ENCODE results near the gene SSX2IP. TPM values are rescaled to one million over a fixed set of nuclear protein-coding genes. Genes with fewer than 3 reads are reported as not detected.

The SSX2IP gene
- polyA plus RNA-seq, 3 donors: 0.85 to 2.8 (median 2.2) TPM

DNA sequence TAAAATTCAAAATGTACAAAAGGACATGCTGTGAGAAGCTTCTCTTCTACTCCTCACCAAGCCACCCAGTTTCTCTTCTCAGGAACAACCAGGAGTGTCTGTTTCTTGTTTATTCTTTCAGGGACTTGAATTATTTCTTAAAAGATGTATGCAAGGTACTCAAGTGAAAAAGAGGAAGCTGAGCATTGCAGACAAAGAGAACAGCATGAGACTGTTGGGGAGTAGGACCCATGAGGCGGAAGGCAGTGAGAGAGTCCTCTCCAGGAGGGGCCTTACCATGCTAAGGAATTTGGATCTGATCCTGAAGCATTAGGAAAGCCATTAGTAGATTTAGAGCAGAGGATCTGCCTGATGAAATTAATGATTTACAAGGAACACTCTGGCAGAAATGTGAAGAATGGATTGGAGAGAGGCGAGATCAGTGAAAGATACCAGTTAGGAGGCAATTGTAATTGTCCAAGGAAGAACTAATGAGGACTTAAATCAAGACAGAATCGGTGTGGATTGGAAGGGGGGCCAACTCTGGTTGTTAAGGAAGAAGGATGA is 14.7 kb upstream of the SSX2IP start:
- H3K27ac ChIP-seq (ENCODE audit: low read depth in 1 of 2, low read length in 2 of 2): no peak overlapping the region
- 63% methylated on average over 2 of the region's 3 CpGs for WGBS (ENCODE audit: insufficient coverage)
- no peaks in the 10 kb centered on the region for H3K36me3 ChIP-seq (replicated peaks in 1 of 2; ENCODE audit: control insufficient read depth in 1 of 2, insufficient read depth in 2 of 2, low read length in 2 of 2)
- TF ChIP-seq, protein P1, sequence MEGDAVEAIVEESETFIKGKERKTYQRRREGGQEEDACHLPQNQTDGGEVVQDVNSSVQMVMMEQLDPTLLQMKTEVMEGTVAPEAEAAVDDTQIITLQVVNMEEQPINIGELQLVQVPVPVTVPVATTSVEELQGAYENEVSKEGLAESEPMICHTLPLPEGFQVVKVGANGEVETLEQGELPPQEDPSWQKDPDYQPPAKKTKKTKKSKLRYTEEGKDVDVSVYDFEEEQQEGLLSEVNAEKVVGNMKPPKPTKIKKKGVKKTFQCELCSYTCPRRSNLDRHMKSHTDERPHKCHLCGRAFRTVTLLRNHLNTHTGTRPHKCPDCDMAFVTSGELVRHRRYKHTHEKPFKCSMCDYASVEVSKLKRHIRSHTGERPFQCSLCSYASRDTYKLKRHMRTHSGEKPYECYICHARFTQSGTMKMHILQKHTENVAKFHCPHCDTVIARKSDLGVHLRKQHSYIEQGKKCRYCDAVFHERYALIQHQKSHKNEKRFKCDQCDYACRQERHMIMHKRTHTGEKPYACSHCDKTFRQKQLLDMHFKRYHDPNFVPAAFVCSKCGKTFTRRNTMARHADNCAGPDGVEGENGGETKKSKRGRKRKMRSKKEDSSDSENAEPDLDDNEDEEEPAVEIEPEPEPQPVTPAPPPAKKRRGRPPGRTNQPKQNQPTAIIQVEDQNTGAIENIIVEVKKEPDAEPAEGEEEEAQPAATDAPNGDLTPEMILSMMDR (IDR thresholded peaks at IDR 0.05): no peak
- no peak overlapping the region for H3K4me3 ChIP-seq (replicated peaks in 1 of 3; ENCODE audit: low read depth in 2 of 3, low read length in 3 of 3)
- no peaks in the 10 kb centered on the region for H4K20me1 ChIP-seq (ENCODE audit: insufficient read depth, low read length)
- H3K36me3 Mint-ChIP-seq: no peaks in the 10 kb centered on the region
- no peaks in the 10 kb centered on the region for H3K9me3 ChIP-seq (replicated peaks in 1 of 2; ENCODE audit: control insufficient read depth in 1 of 2, insufficient read depth in 1 of 2, low read length in 2 of 2)
- peaks cover 4 to 5% of the 10 kb centered on the region in 2 donors for H3K4me1 ChIP-seq (ENCODE audit: control insufficient read depth in 1 of 2, insufficient read depth in 2 of 2, low read length in 2 of 2)
- no peak overlapping the region for H3K27ac Mint-ChIP-seq
- no peak overlapping the region for H3K9ac ChIP-seq (ENCODE audit: insufficient read depth, low read length, poor library complexity, severe bottlenecking)
- intact Hi-C loops (cut with micrococcal nuclease): no loop called here
- no peaks in the 10 kb centered on the region for H3K27me3 ChIP-seq (ENCODE audit: control insufficient read depth in 2 of 2, insufficient read depth in 2 of 2, low read length in 2 of 2)
- no peak overlapping the region for H2AFZ ChIP-seq (ENCODE audit: insufficient read depth, low read depth, low read length, poor library complexity, severe bottlenecking)
- DNase-seq: peak in 2 of 3 donors; percentile 18 to 23
- no peaks in the 10 kb centered on the region for H3K27me3 Mint-ChIP-seq (ENCODE audit: low read depth in 3 of 3)
- no peak overlapping the region for H3K4me2 ChIP-seq (replicated peaks; ENCODE audit: extremely low read depth, low read length, poor library complexity, severe bottlenecking)
- peaks cover 10% of the 10 kb centered on the region for H3K4me1 Mint-ChIP-seq
- no peaks in the 10 kb centered on the region for H3K79me2 ChIP-seq (ENCODE audit: insufficient read depth, low read length)
- no peak overlapping the region for H3K4me3 Mint-ChIP-seq
- H3K9me3 Mint-ChIP-seq: no peaks in the 10 kb centered on the region

DNA sequence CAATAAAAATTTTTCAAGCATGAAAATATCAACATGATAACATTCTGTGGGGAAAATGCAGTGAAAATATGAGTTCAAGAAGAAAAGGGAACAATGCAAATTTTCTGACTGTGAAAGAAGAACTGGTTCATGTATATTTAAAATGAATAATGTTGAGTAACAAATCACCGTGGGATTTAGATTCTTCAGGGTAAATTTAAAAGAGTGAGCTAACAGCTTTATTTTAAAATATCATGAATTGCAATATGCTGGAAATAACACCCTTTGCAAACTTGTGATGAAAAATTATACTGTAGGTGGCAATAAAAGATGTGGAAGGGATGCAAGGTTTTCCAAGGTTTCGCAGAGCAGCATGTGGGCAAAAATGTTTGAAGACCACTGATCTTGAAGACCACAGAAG is 13.2 kb upstream of the SSX2IP start:
- Mint-ChIP-seq H3K27ac (no peak overlapping the region), H3K4me3 (no peak overlapping the region), H3K27me3 (ENCODE audit: low read depth in 3 of 3) (no peaks in the 10 kb centered on the region), H3K36me3 (no peaks in the 10 kb centered on the region), H3K4me1 (peaks cover 16% of the 10 kb centered on the region), H3K9me3 (no peaks in the 10 kb centered on the region)
- DNase-seq: no peak
- TF ChIP-seq, protein P1 (IDR thresholded peaks at IDR 0.05): no peak
- WGBS (ENCODE audit: insufficient coverage): no CpG with 5 or more reads among the region's 2 CpGs
- H3K27ac ChIP-seq (ENCODE audit: low read depth in 1 of 2, low read length in 2 of 2): no peak overlapping the region
- no peak overlapping the region for H2AFZ ChIP-seq (ENCODE audit: insufficient read depth, low read depth, low read length, poor library complexity, severe bottlenecking)
- H3K9ac ChIP-seq (ENCODE audit: insufficient read depth, low read length, poor library complexity, severe bottlenecking): no peak overlapping the region
- no peaks in the 10 kb centered on the region for H3K27me3 ChIP-seq (ENCODE audit: control insufficient read depth in 2 of 2, insufficient read depth in 2 of 2, low read length in 2 of 2)
- intact Hi-C loops (cut with micrococcal nuclease): no loop called here
- H3K79me2 ChIP-seq (ENCODE audit: insufficient read depth, low read length): no peaks in the 10 kb centered on the region
- peaks cover 4 to 13% of the 10 kb centered on the region in 2 donors for H3K4me1 ChIP-seq (ENCODE audit: control insufficient read depth in 1 of 2, insufficient read depth in 2 of 2, low read length in 2 of 2)
- H3K4me3 ChIP-seq (replicated peaks in 1 of 3; ENCODE audit: low read depth in 2 of 3, low read length in 3 of 3): no peak overlapping the region
- H3K36me3 ChIP-seq (replicated peaks in 1 of 2; ENCODE audit: control insufficient read depth in 1 of 2, insufficient read depth in 2 of 2, low read length in 2 of 2): no peaks in the 10 kb centered on the region
- no peak overlapping the region for H3K4me2 ChIP-seq (replicated peaks; ENCODE audit: extremely low read depth, low read length, poor library complexity, severe bottlenecking)
- H4K20me1 ChIP-seq (ENCODE audit: insufficient read depth, low read length): no peaks in the 10 kb centered on the region
- no peaks in the 10 kb centered on the region for H3K9me3 ChIP-seq (replicated peaks in 1 of 2; ENCODE audit: control insufficient read depth in 1 of 2, insufficient read depth in 1 of 2, low read length in 2 of 2)

Data from CD14-positive monocyte (primary cell).